ENCODE measurements around the gene IMMT.

The IMMT gene

DNA sequence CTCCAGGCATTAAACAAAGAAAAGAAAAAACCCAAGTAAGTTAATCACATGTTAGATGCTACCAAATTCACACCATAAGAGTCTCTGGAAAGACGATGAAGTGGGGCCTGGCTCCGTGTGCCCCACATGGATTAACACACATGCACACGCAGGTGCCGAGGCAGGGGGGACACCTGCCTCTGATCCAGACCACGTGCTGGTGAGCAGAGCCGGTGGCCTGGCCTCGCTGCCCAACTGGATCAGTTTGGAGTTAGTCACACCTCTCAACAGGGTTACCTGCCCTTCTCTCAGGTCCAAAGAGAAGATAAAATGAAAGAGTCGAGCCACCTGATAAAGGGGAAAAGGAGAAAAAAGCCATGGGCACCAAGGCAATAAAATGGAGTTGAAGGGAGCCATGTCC lies 44.5 kb upstream of the IMMT start:
- no peak overlapping the region for H3K4me3 ChIP-seq (ENCODE audit: low read depth, low read length)
- CTCF ChIA-PET, result no interaction called here
- POLR2A ChIA-PET, result no interaction called here
- no peak for TF ChIP-seq CTCF (IDR thresholded peaks at IDR 0.05; ENCODE audit: insufficient read depth, low read length, missing control alignments)
- no peak for DNase-seq (ENCODE audit: low read depth, low spot score)

GRCh38 chr2:86239326-86239725 lies 44.1 kb upstream of the IMMT start:
- POLR2A ChIA-PET, result no interaction called here
- no peak for DNase-seq (ENCODE audit: low read depth, low spot score)
- CTCF ChIA-PET, result no interaction called here
- no peak overlapping the region for H3K4me3 ChIP-seq (ENCODE audit: low read depth, low read length)
- TF ChIP-seq CTCF (IDR thresholded peaks at IDR 0.05; ENCODE audit: insufficient read depth, low read length, missing control alignments), result no peak

DNA sequence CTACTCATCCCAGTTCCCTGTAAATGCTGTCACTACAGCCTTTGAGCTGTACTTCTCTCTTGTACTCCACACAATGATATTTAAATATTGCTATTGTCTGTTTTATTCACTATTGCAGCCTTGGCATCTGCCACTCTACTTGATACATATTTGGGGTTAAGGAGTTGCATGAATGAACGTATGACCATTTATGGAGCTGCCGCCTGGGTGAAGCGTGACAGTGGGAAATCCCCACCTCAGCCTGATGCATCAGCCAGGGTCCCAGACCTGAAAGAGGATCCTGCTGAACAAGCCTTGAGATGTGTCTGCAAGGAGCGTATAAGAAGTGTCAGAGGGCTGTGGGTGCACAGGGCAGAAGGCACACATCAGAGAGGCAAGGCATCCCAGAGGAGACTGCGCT lies 43.1 kb upstream of the IMMT start:
- no peak for TF ChIP-seq CTCF (IDR thresholded peaks at IDR 0.05; ENCODE audit: insufficient read depth, low read length, missing control alignments)
- POLR2A ChIA-PET, result no interaction called here
- DNase-seq (ENCODE audit: low read depth, low spot score), result no peak
- CTCF ChIA-PET, result interaction anchor here (1.9 kb wide), 1 partner anchor 17 kb away, joined by 12 read pairs; no protein-coding TSS in a partner anchor
- H3K4me3 ChIP-seq (ENCODE audit: low read depth, low read length), result no peak overlapping the region

DNA sequence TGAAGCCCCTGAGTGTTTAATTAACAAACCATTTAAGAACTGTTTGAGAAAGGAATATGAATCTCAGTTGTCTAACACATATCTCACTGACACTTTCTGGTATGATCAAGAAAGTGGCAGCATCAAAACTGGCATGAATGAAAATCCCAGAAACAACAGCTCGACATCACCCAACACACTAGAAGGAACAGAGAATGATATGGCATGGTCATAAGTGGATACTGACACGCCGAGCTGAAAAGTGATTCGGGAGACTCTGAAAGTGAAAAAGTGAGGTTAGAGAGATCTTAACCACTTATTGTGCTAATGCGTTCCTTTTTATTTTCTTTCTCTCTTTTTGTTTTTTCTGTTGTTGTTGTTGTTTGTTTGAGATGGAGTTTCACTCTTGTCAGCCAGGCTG lies 41.9 kb upstream of the IMMT start:
- CTCF ChIA-PET, result interaction anchor here (1.9 kb wide), 1 partner anchor 16 kb away, joined by 12 read pairs; no protein-coding TSS in a partner anchor
- POLR2A ChIA-PET, result no interaction called here
- DNase-seq (ENCODE audit: low read depth, low spot score), result no peak
- no peak for TF ChIP-seq CTCF (IDR thresholded peaks at IDR 0.05; ENCODE audit: insufficient read depth, low read length, missing control alignments)
- no peak overlapping the region for H3K4me3 ChIP-seq (ENCODE audit: low read depth, low read length)

DNA sequence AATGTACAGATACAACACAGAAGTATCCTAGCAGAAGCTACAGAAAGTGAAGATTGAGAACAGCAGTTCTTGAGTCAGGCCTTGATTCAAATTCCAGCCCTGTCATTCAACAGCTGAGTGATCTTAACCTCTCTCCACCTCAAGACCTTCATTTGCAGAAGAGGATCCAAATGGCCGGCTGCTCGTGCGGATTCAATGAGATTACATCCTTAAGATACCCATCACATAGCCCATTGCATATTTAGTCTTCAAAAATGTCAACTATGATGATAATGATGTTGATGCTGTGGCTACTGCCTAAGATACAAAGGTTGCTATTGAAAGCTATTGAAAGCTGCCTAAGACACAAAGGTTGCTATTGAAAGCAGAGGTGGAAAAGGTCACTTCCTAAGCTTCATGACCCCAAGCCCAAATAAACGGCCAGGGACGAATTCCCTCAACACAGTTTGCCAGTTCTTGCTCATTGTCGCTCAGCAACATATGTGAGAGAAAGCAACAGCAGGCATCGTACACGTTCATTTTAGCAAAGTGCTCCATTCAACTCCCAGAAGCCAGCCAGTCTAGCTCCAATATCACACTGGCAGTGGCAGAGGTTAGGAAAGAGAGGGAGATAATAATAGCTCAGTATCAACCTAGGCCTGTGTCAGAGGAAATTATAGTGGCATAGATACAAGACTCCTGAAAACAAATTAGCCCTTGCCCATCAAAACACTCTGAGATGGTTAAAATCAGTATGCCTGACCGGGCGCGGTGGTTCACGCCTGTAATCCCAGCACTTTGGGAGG lies 40.1 kb upstream of the IMMT start:
- DNase-seq (ENCODE audit: low read depth, low spot score), result no peak
- CTCF ChIA-PET, result interaction anchor here (1.3 kb wide), 1 partner anchor 14 kb away, joined by 9 read pairs; no protein-coding TSS in a partner anchor
- no peak for TF ChIP-seq CTCF (IDR thresholded peaks at IDR 0.05; ENCODE audit: insufficient read depth, low read length, missing control alignments)
- H3K4me3 ChIP-seq (ENCODE audit: low read depth, low read length), result no peak overlapping the region
- POLR2A ChIA-PET, result no interaction called here

GRCh38 chr2:86234563-86235131 lies 39.4 kb upstream of the IMMT start:
- no peak for DNase-seq (ENCODE audit: low read depth, low spot score)
- POLR2A ChIA-PET, result no interaction called here
- no peak overlapping the region for H3K4me3 ChIP-seq (ENCODE audit: low read depth, low read length)
- no peak for TF ChIP-seq CTCF (IDR thresholded peaks at IDR 0.05; ENCODE audit: insufficient read depth, low read length, missing control alignments)
- CTCF ChIA-PET, result interaction anchor here (1.3 kb wide), 1 partner anchor 14 kb away, joined by 9 read pairs; no protein-coding TSS in a partner anchor
